IMR-90 (cell line): ENCODE measurements around the gene ARHGEF1. TPM values are rescaled to one million over a fixed set of nuclear protein-coding genes. Genes with fewer than 3 reads are reported as not detected.

Experiments used
- ATAC-seq: fragments of 200-7000 bp; cut with Tn5 transposase; 2 replicates; pipeline ENCODE4 v1.9.1; 2020; ENCODE audit warnings: low read depth, mild to moderate bottlenecking, moderate library complexity
- BruUV-seq: library from RNA; stranded (reverse); fragments of 400-500 nt; replicated peaks from 2 replicates; lab custom pipeline; 2021; lab: Mats Ljungman, UMichigan
- CTCF ChIA-PET: fragments of 300-600 bp; formaldehyde crosslinking; extraction: SDS; loops from one replicate; lab custom pipeline; 2021; ENCODE audit warnings: antibody characterized with exemption; lab: Yijun Ruan, JAX
- POLR2A ChIA-PET: fragments of 300-600 bp; sonication (Branson Sonifier 250); formaldehyde crosslinking; loops from one replicate; lab custom pipeline; 2022; ENCODE audit warnings: antibody characterized with exemption; ENCODE audit not compliant: unreplicated experiment; lab: Charles Lee
- DNase-seq: peaks from one replicate; pipeline ENCODE4 v3.0.0; 2013
- H2AFZ ChIP-seq: replicated peaks from 2 replicates; pipeline ENCODE3; 2013; ENCODE audit warnings: low read length, mild to moderate bottlenecking; ENCODE audit not compliant: poor library complexity
- H2AK5ac ChIP-seq: 2 replicates; pipeline ENCODE4 v1.6.1; 2013; ENCODE audit warnings: low read depth, low read length, inconsistent platforms
- H2AK9ac ChIP-seq: replicated peaks from 2 replicates; pipeline ENCODE3; 2013; ENCODE audit warnings: mild to moderate bottlenecking, low read depth, low read length, moderate library complexity; ENCODE audit not compliant: poor library complexity
- H2BK120ac ChIP-seq: 2 replicates; pipeline ENCODE4 v1.6.1; 2013; ENCODE audit warnings: low read depth, low read length, inconsistent platforms
- H2BK15ac ChIP-seq: 3 replicates; pipeline ENCODE4 v1.6.1; 2013; ENCODE audit warnings: low read depth, low read length, inconsistent platforms
- H2BK20ac ChIP-seq: 2 replicates; pipeline ENCODE4 v1.6.1; 2013; ENCODE audit warnings: low read depth, mild to moderate bottlenecking, inconsistent platforms, low read length, moderate library complexity
- H2BK5ac ChIP-seq: 2 replicates; pipeline ENCODE4 v1.6.1; 2013; ENCODE audit warnings: mild to moderate bottlenecking, low read depth, low read length, inconsistent platforms; ENCODE audit not compliant: poor library complexity, severe bottlenecking
- H3K14ac ChIP-seq: replicated peaks from 2 replicates; pipeline ENCODE4 v1.6.1; 2013; ENCODE audit warnings: low read depth, low read length, inconsistent platforms
- H3K18ac ChIP-seq: 2 replicates; pipeline ENCODE4 v1.6.1; 2013; ENCODE audit warnings: low read depth, low read length, control low read depth
- H3K23ac ChIP-seq: 2 replicates; pipeline ENCODE4 v1.6.1; 2013; ENCODE audit warnings: low read depth, low read length, inconsistent platforms
- H3K27ac ChIP-seq: 2 replicates; pipeline ENCODE4 v1.5.1; 2013; ENCODE audit warnings: mild to moderate bottlenecking, control low read depth, low read length; ENCODE audit not compliant: insufficient read depth
- H3K27me3 ChIP-seq: 2 replicates; pipeline ENCODE4 v1.6.1; 2013; ENCODE audit warnings: low read length; ENCODE audit not compliant: control insufficient read depth, insufficient read depth
- H3K36me3 ChIP-seq: 2 replicates; pipeline ENCODE4 v1.6.1; 2013; ENCODE audit warnings: low read length, mixed read lengths; ENCODE audit not compliant: control insufficient read depth, insufficient read depth
- H3K4ac ChIP-seq: 2 replicates; pipeline ENCODE4 v1.6.1; 2013; ENCODE audit warnings: low read depth, low read length, inconsistent platforms
- H3K4me1 ChIP-seq: 2 replicates; pipeline ENCODE4 v1.6.1; 2013; ENCODE audit warnings: low read length, mixed read lengths; ENCODE audit not compliant: control insufficient read depth, insufficient read depth
- H3K4me2 ChIP-seq: 2 replicates; pipeline ENCODE4 v1.6.1; 2013; ENCODE audit warnings: low read depth, mild to moderate bottlenecking, control low read depth, low read length, moderate library complexity
- H3K4me3 ChIP-seq: 2 replicates; pipeline ENCODE4 v1.5.1; 2013; ENCODE audit warnings: low read depth, mild to moderate bottlenecking, control low read depth, low read length, moderate library complexity; ENCODE audit not compliant: insufficient read depth
- H3K56ac ChIP-seq: 2 replicates; pipeline ENCODE4 v1.6.1; 2013; ENCODE audit warnings: low read length, inconsistent platforms; ENCODE audit not compliant: insufficient read depth; ENCODE audit errors: extremely low read depth
- H3K79me1 ChIP-seq, 2 experiments: 2 replicates each; pipeline ENCODE4 v1.6.1; 2013; ENCODE audit warnings: low read length in 2 of 2, inconsistent platforms in 1 of 2, low read depth in 1 of 2
- H3K9ac ChIP-seq: 2 replicates; pipeline ENCODE4 v1.6.1; 2013; ENCODE audit warnings: low read depth, low read length, control low read depth
- H3K9me1 ChIP-seq: 2 replicates; pipeline ENCODE4 v1.6.1; 2013; ENCODE audit warnings: low read length, inconsistent platforms; ENCODE audit not compliant: insufficient read depth
- H3K9me3 ChIP-seq: 2 replicates; pipeline ENCODE4 v1.6.1; 2013; ENCODE audit warnings: low read length; ENCODE audit not compliant: control insufficient read depth, insufficient read depth
- H4K20me1 ChIP-seq: 2 replicates; pipeline ENCODE4 v1.6.1; 2013; ENCODE audit warnings: low read length, inconsistent platforms; ENCODE audit not compliant: insufficient read depth
- H4K5ac ChIP-seq: 2 replicates; pipeline ENCODE4 v1.6.1; 2013; ENCODE audit warnings: mild to moderate bottlenecking, low read depth, low read length, control low read depth
- H4K8ac ChIP-seq, 2 experiments: 2 replicates each; pipeline ENCODE4 v1.6.1; 2013; ENCODE audit warnings: low read depth in 2 of 2, low read length in 2 of 2, control low read depth in 1 of 2, inconsistent platforms in 1 of 2
- H4K91ac ChIP-seq: 2 replicates; pipeline ENCODE4 v1.6.1; 2013; ENCODE audit warnings: low read depth, low read length, inconsistent platforms; ENCODE audit not compliant: insufficient read depth
- POLR2A ChIP-seq: IDR thresholded peaks from 2 replicates; pipeline ENCODE4 v1.6.1; 2012; ENCODE audit warnings: mild to moderate bottlenecking, low read depth, low read length
- RCOR1 ChIP-seq: IDR thresholded peaks from 2 replicates; pipeline ENCODE4 v1.6.1; 2012; ENCODE audit warnings: mild to moderate bottlenecking, low read length, improper control_type of control experiment; ENCODE audit not compliant: insufficient replicate concordance
- WGBS, 2 experiments: methylation state at CpG; one replicate each; pipeline versions ENCODE4 v1.1.5 to v1.1.7; 2013; ENCODE audit warnings: missing lambda C conversion rate in 2 of 2; ENCODE audit not compliant: insufficient read length in 1 of 2; ENCODE audit errors: extremely low coverage in 2 of 2; 5-methylcytosine and 5-hydroxymethylcytosine counted together
- dilution Hi-C: fragments of 300-500 bp; cut with HindIII; formaldehyde crosslinking; loops from one replicate; pipeline ENCODE4 v1.14.3; 2018; ENCODE audit warnings: low sequenced_read_pairs; ENCODE audit not compliant: unreplicated experiment
- in situ Hi-C: fragments of 300-500 bp; cut with MboI; formaldehyde crosslinking; loops from 3 replicates; pipeline ENCODE4 v1.14.3; 2019; ENCODE audit warnings: low sequenced_read_pairs, inconsistent platforms, mixed read lengths
- intact Hi-C: fragments of 100-400 bp; cut with micrococcal nuclease; formaldehyde crosslinking; loops from 2 replicates; pipeline ENCODE4 v1.10.0; 2022
- microRNA-seq, 2 experiments: library from miRNA; stranded (forward) in 1 of 2; unstranded in 1 of 2; fragments of 10-50 nt in 1 of 2; fragments of <30 nt in 1 of 2; gene quantifications in 1 of 2; microRNA quantifications in 1 of 2; one replicate each; pipeline versions ENCODE3 to v1.1.0; 2013 to 2020; ENCODE audit not compliant: insufficient read depth in 1 of 2, insufficient read length in 1 of 2, unreplicated experiment in 1 of 2
- polyA plus RNA-seq, 3 experiments: library from polyadenylated mRNA; depleted of rRNA; stranded (reverse); fragments of >200 nt; gene quantifications; 2 replicates each; pipeline ENCODE4 v1.2.3, GENCODE V29; 2012; ENCODE audit warnings: low replicate concordance in 1 of 3
- small RNA-seq, 5 experiments: library from RNA; depleted of rRNA; stranded (forward); fragments of <200 nt; gene quantifications; one replicate each; pipeline ENCODE3, GENCODE V24; 2012
- total RNA-seq: library from RNA; depleted of rRNA; stranded (reverse); fragments of >200 nt; gene quantifications from 2 replicates; pipeline ENCODE4 v1.2.3, GENCODE V29; 2012; rRNA removed

ARHGEF1 gene
- total and polyA plus RNA-seq, 2 of the 4 experiments (the other 2 are of a cell fraction) = 11.5 to 47.1 TPM

DNA sequence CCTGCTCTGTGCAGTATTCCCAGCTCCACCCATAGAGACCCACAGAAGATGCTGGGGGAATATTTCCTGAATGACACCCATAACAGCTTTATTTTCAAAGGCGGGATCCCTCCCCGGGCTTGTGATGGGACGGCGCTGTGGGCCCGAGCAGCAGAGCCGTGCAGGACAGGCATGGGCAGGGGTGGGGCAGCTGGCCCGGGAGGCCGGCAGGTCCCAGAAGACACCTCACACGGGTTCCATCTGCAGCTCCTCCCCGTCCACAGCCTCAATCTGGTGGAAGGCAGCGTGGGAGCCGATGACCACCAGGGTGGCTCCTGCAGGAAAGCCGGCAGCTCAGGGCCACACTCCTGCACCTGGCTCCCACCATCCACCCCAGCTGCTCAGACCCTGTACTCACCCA lies 73.6 kb downstream of the ARHGEF1 start:
- Histone ChIP-seq H3K18ac (no peak overlapping the region), H3K79me1 (peaks cover 7 to 26% of the 10 kb centered on the region in 2 experiments), H2BK15ac (no peak overlapping the region), H3K4ac (no peak overlapping the region), H3K9me3 (no peaks in the 10 kb centered on the region), H2BK120ac (no peak overlapping the region), H2BK5ac (no peak overlapping the region), H3K23ac (no peak overlapping the region), H4K8ac (no peak overlapping the region), H3K36me3 (peaks cover 10% of the 10 kb centered on the region; the same call in 1 of the 2 replicates), H3K9me1 (peaks cover 7% of the 10 kb centered on the region; the same call in 1 of the 2 replicates), H4K91ac (no peak overlapping the region), H3K4me3 (no peak overlapping the region), H2AK9ac (no peak overlapping the region), H3K56ac (no peak overlapping the region), H2BK20ac (no peak overlapping the region), H4K5ac (no peak overlapping the region), H3K4me2 (no peak overlapping the region), H4K20me1 (peaks cover 21% of the 10 kb centered on the region), H3K4me1 (peaks cover 8% of the 10 kb centered on the region), H3K27me3 (no peaks in the 10 kb centered on the region), H2AFZ (no peak overlapping the region), H2AK5ac (no peak overlapping the region), H3K27ac (no peak overlapping the region), H3K9ac (no peak overlapping the region), H3K14ac (no peak overlapping the region)
- 83% methylated on average over 1 of the region's 13 CpGs; no CpG with 5 or more reads in 1 of the 2 experiments for WGBS, 2 experiments
- 0 out of 2 replicates have a peak, but pooled peaks have one; percentile 17 for TF ChIP-seq POLR2A
- TF ChIP-seq RCOR1 = no peak
- ATAC-seq = no peak
- intact Hi-C loops = loop anchor here (5.0 to 10.0 kb wide), 2 partner anchors 76 to 162 kb away; partner anchors contain the start of gene CEACAM3
- no TSS peak for BruUV-seq
- dilution Hi-C loops = no loop called here
- ChIA-PET POLR2A (no interaction called here), CTCF (no interaction called here)
- DNase-seq = no peak
- in situ Hi-C loops = no loop called here

Small RNA genes within 50 kb of the gene (microRNA-seq; reads per million reads assigned to microRNA genes)
- 0 to 1.1 reads per million in 2 experiments for gene MIR6797

Small RNA genes within 50 kb of the gene (small RNA-seq; reads per million reads assigned to genes)
- gene MIR6797 = 0 to 0.11 (median 0) reads per million in 5 experiments

Other genes starting within 250 kb of the ARHGEF1 start
- gene CEACAM7, start 194.9 kb upstream of the ARHGEF1 start, total RNA-seq = not detected in 2 replicates
- gene CEACAM7, start 194.9 kb upstream of the ARHGEF1 start, polyA plus RNA-seq (2012; rRNA removed) = not detected in 2 replicates
- not detected in 2 replicates for gene CEACAM5, start 174.6 kb upstream of the ARHGEF1 start, total RNA-seq
- not detected in 2 replicates for gene CEACAM5, start 174.6 kb upstream of the ARHGEF1 start, polyA plus RNA-seq (2012; rRNA removed)
- gene CEACAM6, start 127.7 kb upstream of the ARHGEF1 start, total RNA-seq = not detected in 2 replicates
- gene CEACAM6, start 127.7 kb upstream of the ARHGEF1 start, polyA plus RNA-seq (2012; rRNA removed) = not detected in 2 replicates
- not detected in 2 replicates for gene CEACAM3, start 86.6 kb upstream of the ARHGEF1 start, total RNA-seq
- gene CEACAM3, start 86.6 kb upstream of the ARHGEF1 start, polyA plus RNA-seq (2012; rRNA removed) = not detected in 2 replicates
- not detected in 2 replicates for gene LYPD4, start 38.5 kb upstream of the ARHGEF1 start, total RNA-seq
- not detected in 2 replicates for gene LYPD4, start 38.5 kb upstream of the ARHGEF1 start, polyA plus RNA-seq (2012; rRNA removed)
- not detected in 2 replicates for gene DMRTC2, start 38.1 kb upstream of the ARHGEF1 start, total RNA-seq
- gene DMRTC2, start 38.1 kb upstream of the ARHGEF1 start, polyA plus RNA-seq (2012; rRNA removed) = not detected in 2 replicates
- 230 and 299 TPM in 2 replicates for gene RPS19, start 22.9 kb upstream of the ARHGEF1 start, total RNA-seq
- 1,882 and 3,988 TPM in 2 replicates for gene RPS19, start 22.9 kb upstream of the ARHGEF1 start, polyA plus RNA-seq (2012; rRNA removed)
- not detected in 2 replicates for gene CD79A, start 5.9 kb upstream of the ARHGEF1 start, total RNA-seq
- 0.19 and 0.24 TPM in 2 replicates for gene CD79A, start 5.9 kb upstream of the ARHGEF1 start, polyA plus RNA-seq (2012; rRNA removed)
- not detected in 2 replicates for gene ERFL, start 45.3 kb downstream of the ARHGEF1 start, total RNA-seq
- gene ERFL, start 45.3 kb downstream of the ARHGEF1 start, polyA plus RNA-seq (2012; rRNA removed) = 0.09 TPM in 1 of 2 replicates, not detected in the other
- gene RABAC1, start 76.1 kb downstream of the ARHGEF1 start, total RNA-seq = 117 and 145 TPM in 2 replicates
- 276 and 320 TPM in 2 replicates for gene RABAC1, start 76.1 kb downstream of the ARHGEF1 start, polyA plus RNA-seq (2012; rRNA removed)
- gene ATP1A3, start 111.0 kb downstream of the ARHGEF1 start, total RNA-seq = under 0.01 TPM in 2 replicates
- 0.11 and 0.12 TPM in 2 replicates for gene ATP1A3, start 111.0 kb downstream of the ARHGEF1 start, polyA plus RNA-seq (2012; rRNA removed)
- gene GRIK5, start 187.0 kb downstream of the ARHGEF1 start, total RNA-seq = not detected in 2 replicates
- 0.07 and 0.10 TPM in 2 replicates for gene GRIK5, start 187.0 kb downstream of the ARHGEF1 start, polyA plus RNA-seq (2012; rRNA removed)
- 8.1 and 10.0 TPM in 2 replicates for gene ZNF574, start 193.0 kb downstream of the ARHGEF1 start, total RNA-seq
- gene ZNF574, start 193.0 kb downstream of the ARHGEF1 start, polyA plus RNA-seq (2012; rRNA removed) = 12.7 and 14.1 TPM in 2 replicates
- gene POU2F2, start 249.3 kb downstream of the ARHGEF1 start, total RNA-seq = 0.54 and 0.56 TPM in 2 replicates
- gene POU2F2, start 249.3 kb downstream of the ARHGEF1 start, polyA plus RNA-seq (2012; rRNA removed) = 5.0 and 6.6 TPM in 2 replicates